Prostate gland (tissue), 2 donors: ENCODE measurements around the gene FARP1. TPM values are rescaled to one million over a fixed set of nuclear protein-coding genes. Genes with fewer than 3 reads are reported as not detected.
A peak's percentile ranks its signal among the peaks of the same experiment; 100 is the strongest.

Experiments used
- DNase-seq: peaks from one replicate; pipeline ENCODE4 v3.0.0-alpha.2; 2019; ENCODE audit warnings: low spot score
- H3K27ac ChIP-seq, 2 donors: fragments of 200-600 bp; sonication (generic); 2 replicates each; pipeline ENCODE4 v1.5.1; 2017 to 2019
- H3K27me3 ChIP-seq: fragments of 200-600 bp; sonication (generic); replicated peaks from 2 replicates; pipeline ENCODE4 v1.5.1; 2019; ENCODE audit not compliant: insufficient read depth
- H3K36me3 ChIP-seq, 2 donors: fragments of 200-600 bp; sonication (generic); 1 replicate in 1 of 2; 2 replicates in 1 of 2; pipeline versions ENCODE4 v1.5.1 to v1.8.1; 2017 to 2019
- H3K4me1 ChIP-seq: fragments of 200-600 bp; sonication (generic); replicated peaks from 2 replicates; pipeline ENCODE4 v1.5.1; 2019
- H3K4me3 ChIP-seq, 2 donors: fragments of 200-600 bp; sonication (generic); 2 replicates each; pipeline ENCODE4 v1.5.1; 2017 to 2019
- H3K9me3 ChIP-seq: fragments of 200-600 bp; sonication (generic); 2 replicates; pipeline ENCODE4 v1.5.1; 2017
- CTCF ChIP-seq, 4 experiments: fragments of 200-600 bp in 2 of 4; fragments of 450-650 bp in 2 of 4; sonication (generic) in 2 of 4; IDR thresholded peaks; 1 replicate in 3 of 4; 2 replicates in 1 of 4; pipeline ENCODE4 v1.5.1; 2016 to 2019; ENCODE audit warnings: antibody characterized with exemption in 4 of 4, mild to moderate bottlenecking in 2 of 4, moderate library complexity in 2 of 4
- POLR2A ChIP-seq: fragments of 450-650 bp; IDR thresholded peaks from one replicate; pipeline ENCODE4 v1.6.1; 2016; ENCODE audit warnings: antibody characterized with exemption, mild to moderate bottlenecking
- POLR2AphosphoS5 ChIP-seq: sonication (generic); formaldehyde crosslinking; IDR thresholded peaks from one replicate; pipeline ENCODE4 v1.6.1; 2017; ENCODE audit warnings: antibody characterized with exemption
- WGBS: methylation state at CpG from one replicate; pipeline ENCODE4 v1.1.5; 2018; 5-methylcytosine and 5-hydroxymethylcytosine counted together
- intact Hi-C: fragments of 100-400 bp; cut with DNase I; formaldehyde crosslinking; loops from one replicate; pipeline ENCODE4 v1.14.2; 2022
- total RNA-seq, 2 donors: library from RNA; depleted of rRNA; stranded (reverse); fragments of >200 nt; gene quantifications; one replicate each; pipeline ENCODE4 v1.1.0, GENCODE V29; 2016

Gene FARP1
- total RNA-seq, 2 donors from 2014 or later, result 70.6 to 77.5 TPM

GRCh38 chr13:98484289-98485219 lies 341.7 kb downstream of the FARP1 start:
- intact Hi-C loops, result loop anchor here (5.0 kb wide), 1 partner anchor 93 kb away; the partner anchor contains the start of gene STK24
- H3K9me3 ChIP-seq, result no peaks in the 10 kb centered on the region
- DNase-seq, result peak; percentile 89
- H3K4me3 ChIP-seq, result no peak overlapping the region
- no peaks in the 10 kb centered on the region for H3K36me3 ChIP-seq
- H3K27ac ChIP-seq, result peak overlapping the region; percentile 78 to 82
- WGBS, result 24% methylated on average over 21 of the region's 21 CpGs
- H3K4me1 ChIP-seq, result peaks cover 5% of the 10 kb centered on the region
- TF ChIP-seq CTCF (IDR thresholded peaks at IDR 0.05) (peak in 1 of 4 experiments; percentile 17), POLR2A (no peak), POLR2AphosphoS5 (peak; percentile 81)
- no peaks in the 10 kb centered on the region for H3K27me3 ChIP-seq

GRCh38 chr13:98485561-98485960 lies 342.7 kb downstream of the FARP1 start:
- no peak for DNase-seq
- Histone ChIP-seq H3K27me3 (no peaks in the 10 kb centered on the region), H3K4me1 (peaks cover 5% of the 10 kb centered on the region), H3K27ac (peak overlapping the region; percentile 78 to 82), H3K9me3 (no peaks in the 10 kb centered on the region), H3K36me3 (no peaks in the 10 kb centered on the region), H3K4me3 (no peak overlapping the region)
- 75% methylated on average over 11 of the region's 11 CpGs for WGBS
- intact Hi-C loops, result no loop called here
- TF ChIP-seq CTCF (IDR thresholded peaks at IDR 0.05) (no peak), POLR2A (no peak), POLR2AphosphoS5 (no peak)

- H3K27me3 ChIP-seq, result no peaks in the 10 kb centered on the region
- no peaks in the 10 kb centered on the region for H3K9me3 ChIP-seq
- no peaks in the 10 kb centered on the region for H3K36me3 ChIP-seq
- peaks cover 5% of the 10 kb centered on the region for H3K4me1 ChIP-seq
- whole genome bisulfite sequencing, result 86% methylated on average over 8 of the region's 8 CpGs
- peak overlapping the region in 1 of 2 donors; percentile 16 for H3K27ac ChIP-seq
- TF ChIP-seq CTCF (IDR thresholded peaks at IDR 0.05) (no peak), POLR2AphosphoS5 (no peak), POLR2A (no peak)
- no peak for DNase-seq
- H3K4me3 ChIP-seq, result no peak overlapping the region
- intact Hi-C loops, result no loop called here
Observed at GRCh38 chr13:98486412-98486811, 343.5 kb downstream of the FARP1 start.

GRCh38 chr13:98487016-98487415 lies 344.1 kb downstream of the FARP1 start:
- Histone ChIP-seq H3K4me1 (peaks cover 5% of the 10 kb centered on the region), H3K27ac (peak overlapping the region in 1 of 2 donors; percentile 34), H3K27me3 (no peaks in the 10 kb centered on the region), H3K36me3 (no peaks in the 10 kb centered on the region), H3K9me3 (no peaks in the 10 kb centered on the region), H3K4me3 (no peak overlapping the region)
- intact Hi-C loops, result no loop called here
- 63% methylated on average over 5 of the region's 5 CpGs for WGBS
- TF ChIP-seq CTCF (IDR thresholded peaks at IDR 0.05) (no peak), POLR2A (no peak), POLR2AphosphoS5 (no peak)
- no peak for DNase-seq

GRCh38 chr13:98487522-98487921 lies 344.6 kb downstream of the FARP1 start:
- 74% methylated on average over 5 of the region's 5 CpGs for WGBS
- peak overlapping the region in 1 of 2 donors; percentile 34 for H3K27ac ChIP-seq
- H3K4me3 ChIP-seq, result no peak overlapping the region
- H3K27me3 ChIP-seq, result no peaks in the 10 kb centered on the region
- DNase-seq, result no peak
- H3K4me1 ChIP-seq, result peaks cover 5% of the 10 kb centered on the region
- no peaks in the 10 kb centered on the region for H3K36me3 ChIP-seq
- intact Hi-C loops, result no loop called here
- TF ChIP-seq POLR2AphosphoS5 (no peak), POLR2A (no peak), CTCF (IDR thresholded peaks at IDR 0.05) (no peak)
- no peaks in the 10 kb centered on the region for H3K9me3 ChIP-seq
